Endothelial cell of umbilical vein (primary cell): ENCODE results near the gene NFATC3. TPM values are rescaled to one million over a fixed set of nuclear protein-coding genes. Genes with fewer than 3 reads are reported as not detected.

Source experiments
- BruUV-seq: library from RNA; stranded (reverse); fragments of 400-500 nt; replicated peaks from 2 replicates; lab custom pipeline; 2021; lab: Mats Ljungman, UMichigan
- CTCF ChIA-PET: fragments of 300-600, 350-600 bp; sonication (Branson Sonifier 250); formaldehyde crosslinking; loops from one replicate; lab custom pipeline; 2021; ENCODE audit warnings: antibody characterized with exemption, inconsistent platforms; lab: Charles Lee
- POLR2A ChIA-PET: fragments of 300-600, 350-600 bp; sonication (Branson Sonifier 250); formaldehyde crosslinking; loops from one replicate; lab custom pipeline; 2021; ENCODE audit warnings: antibody characterized with exemption, inconsistent platforms; lab: Charles Lee
- DNase-seq: peaks from one replicate; pipeline ENCODE4 v3.0.0-alpha.2; 2011; ENCODE audit warnings: low read depth, low spot score
- FAIRE-seq: peaks from 2 replicates; lab custom pipeline; 2011; peaks lifted over from hg19 to GRCh38; lab: Jason Lieb, UNC
- H2AFZ ChIP-seq: 2 replicates; pipeline ENCODE4 v1.6.0; 2012; ENCODE audit warnings: low read depth, low read length, control low read depth, inconsistent platforms
- H3K27ac ChIP-seq: 2 replicates; pipeline ENCODE4 v1.5.1; 2011; ENCODE audit warnings: low read depth, mild to moderate bottlenecking, control low read depth, low read length, moderate library complexity; ENCODE audit not compliant: insufficient read depth
- H3K27me3 ChIP-seq, 2 experiments: 2 replicates each; pipeline versions ENCODE4 v1.6.0 to v1.6.1; 2011; ENCODE audit warnings: low read length in 2 of 2, mixed read lengths in 1 of 2; ENCODE audit not compliant: control insufficient read depth in 2 of 2, insufficient read depth in 2 of 2
- H3K36me3 ChIP-seq, 2 experiments: 2 replicates in 1 of 2; 3 replicates in 1 of 2; pipeline ENCODE4 v1.5.1; 2011; ENCODE audit warnings: low read length in 2 of 2, mild to moderate bottlenecking in 1 of 2, moderate library complexity in 1 of 2; ENCODE audit not compliant: control insufficient read depth in 2 of 2, insufficient read depth in 2 of 2; ENCODE audit errors: extremely low read depth in 1 of 2
- H3K4me1 ChIP-seq: 3 replicates; pipeline ENCODE4 v1.5.1; 2011; ENCODE audit warnings: mild to moderate bottlenecking, low read length; ENCODE audit not compliant: control insufficient read depth, insufficient read depth; ENCODE audit errors: extremely low read depth
- H3K4me2 ChIP-seq: 2 replicates; pipeline ENCODE4 v1.6.1; 2011; ENCODE audit warnings: low read length, control low read depth, mixed read lengths; ENCODE audit not compliant: insufficient read depth
- H3K4me3 ChIP-seq, 3 experiments: fragments of 200-600 bp in 1 of 3; sonication (generic), shearing (Covaris generic) in 1 of 3; replicated peaks in 1 of 3; 2 replicates each; pipeline ENCODE4 v1.5.1; 2011 to 2016; ENCODE audit warnings: control low read depth in 3 of 3, low read length in 3 of 3, mild to moderate bottlenecking in 2 of 3, inconsistent platforms in 1 of 3, low read depth in 1 of 3, moderate library complexity in 1 of 3; ENCODE audit not compliant: insufficient read depth in 1 of 3
- H3K79me2 ChIP-seq: 2 replicates; pipeline ENCODE4 v1.6.0; 2012; ENCODE audit warnings: low read length, inconsistent platforms; ENCODE audit not compliant: control insufficient read depth, insufficient read depth
- H3K9ac ChIP-seq: replicated peaks from 2 replicates; pipeline ENCODE3; 2011; ENCODE audit warnings: low read length, control low read depth; ENCODE audit not compliant: insufficient read depth; ENCODE audit errors: extremely low read depth
- H3K9me1 ChIP-seq: replicated peaks from 3 replicates; pipeline ENCODE4 v1.6.0; 2011; ENCODE audit warnings: mild to moderate bottlenecking, low read length; ENCODE audit not compliant: control insufficient read depth, insufficient read depth; ENCODE audit errors: extremely low read depth
- H3K9me3 ChIP-seq: replicated peaks from 2 replicates; pipeline ENCODE4 v1.5.1; 2012; ENCODE audit warnings: low read length, inconsistent platforms; ENCODE audit not compliant: control insufficient read depth, insufficient read depth
- H4K20me1 ChIP-seq: replicated peaks from 2 replicates; pipeline ENCODE3; 2011; ENCODE audit warnings: mild to moderate bottlenecking, low read length; ENCODE audit not compliant: control insufficient read depth, insufficient read depth; ENCODE audit errors: extremely low read depth
- FOS ChIP-seq: IDR thresholded peaks from 2 replicates; pipeline ENCODE4 v1.6.1; 2011; ENCODE audit warnings: mild to moderate bottlenecking, low read length, moderate library complexity, borderline replicate concordance; ENCODE audit not compliant: insufficient read depth
- JUN ChIP-seq: IDR thresholded peaks from 2 replicates; pipeline ENCODE4 v1.6.1; 2011; ENCODE audit warnings: borderline replicate concordance, low read depth; ENCODE audit not compliant: insufficient read length, insufficient read depth
- POLR2A ChIP-seq: IDR thresholded peaks from 2 replicates; pipeline ENCODE4 v1.6.1; 2012; ENCODE audit warnings: low read depth, mild to moderate bottlenecking, control low read depth, low read length
- POLR2AphosphoS5 ChIP-seq: IDR thresholded peaks from 2 replicates; pipeline ENCODE4 v1.6.1; 2012; ENCODE audit warnings: low read depth, mild to moderate bottlenecking, control low read depth, low read length, moderate library complexity; ENCODE audit not compliant: insufficient read depth
- dilution Hi-C: fragments of 300-500 bp; cut with MboI; formaldehyde crosslinking; loops from one replicate; pipeline ENCODE4 v1.15.0; 2019; ENCODE audit warnings: low sequenced_read_pairs; ENCODE audit not compliant: extremely low pct_ligation_motif_present
- intact Hi-C: fragments of 100-400 bp; cut with micrococcal nuclease; formaldehyde crosslinking; loops from one replicate; pipeline ENCODE4 v1.10.0; 2022
- polyA plus RNA-seq, 4 experiments: library from polyadenylated mRNA; depleted of rRNA in 3 of 4; stranded (reverse) in 3 of 4; unstranded in 1 of 4; fragments of >200 nt; gene quantifications; 2 replicates each; pipeline versions ENCODE4 v1.2.1 to v1.2.3, GENCODE V29; 2011 to 2012; ENCODE audit warnings: missing spikeins in 1 of 4
- total RNA-seq: library from RNA; stranded (reverse); gene quantifications from 2 replicates; pipeline ENCODE4 v1.2.3, GENCODE V29; 2021
- TF ChIP-seq, protein P1 (sequence below), 2 donors: IDR thresholded peaks; 1 replicate in 1 of 2; 2 replicates in 1 of 2; pipeline ENCODE4 v1.5.1; 2011; ENCODE audit warnings: low read length in 2 of 2, mild to moderate bottlenecking in 2 of 2, moderate library complexity in 2 of 2, control low read depth in 1 of 2, inconsistent platforms in 1 of 2, low read depth in 1 of 2; ENCODE audit not compliant: insufficient read depth in 1 of 2; ENCODE audit errors: extremely low read depth in 1 of 2
- TF ChIP-seq, protein P2 (sequence below): IDR thresholded peaks from 2 replicates; pipeline ENCODE4 v1.6.1; 2011; ENCODE audit not compliant: insufficient read depth, insufficient read length

Gene NFATC3
- total and polyA plus RNA-seq, 2 donors (not counting 3 experiments of a cell fraction or from before 2014, with no cell fraction given): 15.6 to 33.1 TPM

DNA sequence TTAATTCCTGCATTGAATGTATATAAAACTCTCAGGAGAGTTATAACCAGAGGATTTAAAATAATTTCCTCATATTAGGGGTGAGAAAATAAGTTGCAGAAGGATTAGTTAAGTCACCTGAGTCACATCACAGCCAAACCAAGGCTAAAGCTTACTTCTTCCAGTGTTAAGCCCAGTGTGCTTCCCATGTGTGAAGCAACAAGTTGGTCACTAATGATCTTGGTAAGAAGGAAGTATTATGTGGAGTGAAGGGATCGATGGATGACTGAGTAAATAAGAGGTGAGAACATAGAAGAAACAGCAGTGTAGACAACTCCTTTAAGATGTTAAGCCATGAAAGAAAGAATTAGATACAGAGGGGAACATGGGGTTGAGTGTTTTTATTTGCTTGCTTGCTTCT is 130.1 kb downstream of the NFATC3 start:
- H3K36me3 ChIP-seq: no peaks in the 10 kb centered on the region
- no peak overlapping the region for H3K4me3 ChIP-seq
- FAIRE-seq: no peak
- intact Hi-C loops (no loop called here), dilution Hi-C loops (no loop called here)
- no peak for TF ChIP-seq FOS
- TF ChIP-seq POLR2AphosphoS5: no peak
- TF ChIP-seq POLR2A: no peak
- no peak for TF ChIP-seq JUN
- TF ChIP-seq, protein P1, sequence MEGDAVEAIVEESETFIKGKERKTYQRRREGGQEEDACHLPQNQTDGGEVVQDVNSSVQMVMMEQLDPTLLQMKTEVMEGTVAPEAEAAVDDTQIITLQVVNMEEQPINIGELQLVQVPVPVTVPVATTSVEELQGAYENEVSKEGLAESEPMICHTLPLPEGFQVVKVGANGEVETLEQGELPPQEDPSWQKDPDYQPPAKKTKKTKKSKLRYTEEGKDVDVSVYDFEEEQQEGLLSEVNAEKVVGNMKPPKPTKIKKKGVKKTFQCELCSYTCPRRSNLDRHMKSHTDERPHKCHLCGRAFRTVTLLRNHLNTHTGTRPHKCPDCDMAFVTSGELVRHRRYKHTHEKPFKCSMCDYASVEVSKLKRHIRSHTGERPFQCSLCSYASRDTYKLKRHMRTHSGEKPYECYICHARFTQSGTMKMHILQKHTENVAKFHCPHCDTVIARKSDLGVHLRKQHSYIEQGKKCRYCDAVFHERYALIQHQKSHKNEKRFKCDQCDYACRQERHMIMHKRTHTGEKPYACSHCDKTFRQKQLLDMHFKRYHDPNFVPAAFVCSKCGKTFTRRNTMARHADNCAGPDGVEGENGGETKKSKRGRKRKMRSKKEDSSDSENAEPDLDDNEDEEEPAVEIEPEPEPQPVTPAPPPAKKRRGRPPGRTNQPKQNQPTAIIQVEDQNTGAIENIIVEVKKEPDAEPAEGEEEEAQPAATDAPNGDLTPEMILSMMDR (IDR thresholded peaks at IDR 0.05; ENCODE audit: extremely low read depth in 1 of 2, insufficient read depth in 1 of 2, low read depth in 1 of 2, low read length in 2 of 2): no peak
- TF ChIP-seq, protein P2, sequence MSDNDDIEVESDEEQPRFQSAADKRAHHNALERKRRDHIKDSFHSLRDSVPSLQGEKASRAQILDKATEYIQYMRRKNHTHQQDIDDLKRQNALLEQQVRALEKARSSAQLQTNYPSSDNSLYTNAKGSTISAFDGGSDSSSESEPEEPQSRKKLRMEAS: no peak
- no peak overlapping the region for H3K9ac ChIP-seq
- no peak overlapping the region for H3K4me2 ChIP-seq
- no peak overlapping the region for H2AFZ ChIP-seq
- ChIA-PET CTCF (interaction anchor here (0.7 kb wide), 1 partner anchor 73 kb away, joined by 3 read pairs; no protein-coding TSS in a partner anchor), POLR2A (no interaction called here)
- H3K4me1 ChIP-seq: no peaks in the 10 kb centered on the region
- H3K27ac ChIP-seq: no peak overlapping the region
- no peaks in the 10 kb centered on the region for H3K79me2 ChIP-seq
- no peaks in the 10 kb centered on the region for H3K27me3 ChIP-seq
- no peaks in the 10 kb centered on the region for H3K9me1 ChIP-seq
- no peaks in the 10 kb centered on the region for H4K20me1 ChIP-seq
- no TSS peak for BruUV-seq
- DNase-seq: no peak
- H3K9me3 ChIP-seq: no peaks in the 10 kb centered on the region
